Hindlimb muscle (tissue), 1 donor: Measurements from ENCODE around the gene MBNL1. TPM values are rescaled to one million over a fixed set of nuclear protein-coding genes. Genes with fewer than 3 reads are reported as not detected.
A peak's percentile ranks its signal among the peaks of the same experiment; 100 is the strongest.

Experiments used
- DNase-seq: peaks from one replicate; pipeline ENCODE4 v3.0.0-alpha.2; 2013
- polyA plus RNA-seq: library from polyadenylated mRNA; unstranded; fragments of 120-200 nt; gene quantifications from one replicate; pipeline ENCODE4 v1.2.1, GENCODE V29; 2013; ENCODE audit not compliant: insufficient read length

MBNL1 gene, protein sequence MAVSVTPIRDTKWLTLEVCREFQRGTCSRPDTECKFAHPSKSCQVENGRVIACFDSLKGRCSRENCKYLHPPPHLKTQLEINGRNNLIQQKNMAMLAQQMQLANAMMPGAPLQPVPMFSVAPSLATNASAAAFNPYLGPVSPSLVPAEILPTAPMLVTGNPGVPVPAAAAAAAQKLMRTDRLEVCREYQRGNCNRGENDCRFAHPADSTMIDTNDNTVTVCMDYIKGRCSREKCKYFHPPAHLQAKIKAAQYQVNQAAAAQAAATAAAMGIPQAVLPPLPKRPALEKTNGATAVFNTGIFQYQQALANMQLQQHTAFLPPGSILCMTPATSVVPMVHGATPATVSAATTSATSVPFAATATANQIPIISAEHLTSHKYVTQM
- 57.8 TPM for polyA plus RNA-seq

DNA sequence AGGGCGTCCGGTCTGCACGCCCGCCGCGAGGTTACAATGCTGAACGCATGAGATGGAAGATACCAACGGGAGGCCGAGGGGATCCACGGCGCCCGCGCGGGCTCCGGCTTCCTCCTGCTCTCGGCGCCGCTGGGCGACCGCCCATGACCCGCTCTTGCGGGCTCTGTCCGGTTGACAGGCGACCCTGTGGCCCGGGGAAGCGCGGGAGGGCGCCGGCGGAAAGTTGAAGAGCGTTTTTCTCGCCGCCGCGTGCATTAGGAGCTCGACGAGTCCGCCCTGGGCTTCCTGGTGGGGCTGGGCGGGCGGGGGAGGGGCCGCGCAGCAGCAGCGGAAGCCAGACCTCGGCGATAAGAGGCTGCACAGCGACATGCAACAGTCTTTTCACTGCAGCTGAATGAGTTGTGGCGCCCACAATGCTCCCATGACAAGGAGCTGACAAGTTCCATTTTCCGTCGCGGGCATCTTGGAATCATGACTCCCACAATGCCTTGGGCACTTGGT is at the start of gene MBNL1:
Gene MBNL1, plus strand, starts transcription at position 375 of the 501 bp plus-strand sequence. CDS start 31,265 bp downstream, outside the sequence.
- DNase-seq: peak; percentile 84

GRCh38 chr3:152219216-152219615 is 49.5 kb upstream of the MBNL1 start:
- no peak for DNase-seq

DNA sequence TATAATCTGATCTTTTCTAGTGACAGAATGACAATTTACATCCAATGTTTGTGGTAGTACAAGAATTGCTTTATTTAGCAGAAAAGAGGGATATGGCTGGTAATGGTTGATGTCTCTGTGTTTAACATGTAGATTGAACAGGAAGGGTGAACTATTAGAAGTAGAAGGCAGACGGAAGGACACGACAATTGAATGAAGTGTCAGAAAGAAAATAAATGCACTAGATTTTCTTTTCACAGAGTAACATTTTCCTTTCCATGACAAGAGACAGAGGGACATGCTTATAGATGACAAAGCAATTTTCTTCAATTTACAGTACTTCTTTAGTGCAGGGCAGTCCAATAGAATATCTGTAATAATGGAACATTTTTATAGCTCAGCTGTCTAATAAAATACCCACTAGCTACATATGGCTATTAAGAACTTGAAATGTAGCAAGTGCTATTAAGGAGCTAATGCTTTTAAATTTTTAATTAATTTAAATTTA is 48.9 kb upstream of the MBNL1 start:
- DNase-seq: no peak

GRCh38 chr3:152222327-152222726 is 46.4 kb upstream of the MBNL1 start:
- DNase-seq: peak; percentile 32

GRCh38 chr3:152225201-152225600 is 43.5 kb upstream of the MBNL1 start:
- no peak for DNase-seq

- DNase-seq: no peak
Measured at GRCh38 chr3:152226176-152226575, 42.6 kb upstream of the MBNL1 start.

- no peak for DNase-seq
Measured at GRCh38 chr3:152227027-152227426, 41.7 kb upstream of the MBNL1 start.

DNA sequence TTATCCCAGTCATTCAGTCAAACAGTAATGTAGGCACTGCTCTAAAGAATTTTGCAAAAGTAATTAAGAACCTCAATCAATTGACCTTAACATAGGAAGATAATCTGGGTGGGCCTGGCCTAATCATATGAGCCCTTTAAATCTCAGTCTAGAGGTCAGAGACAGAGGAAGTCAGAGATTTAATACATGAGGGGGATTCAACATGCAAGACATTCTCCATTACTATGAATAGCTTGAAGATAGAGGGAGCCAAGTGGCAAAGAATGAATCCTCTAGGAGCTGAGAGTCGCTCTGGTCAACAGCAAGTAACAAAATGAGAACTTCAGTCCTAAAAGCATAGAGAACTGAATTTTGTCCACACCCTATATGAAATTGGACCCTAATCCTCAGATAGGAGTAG is 39.0 kb upstream of the MBNL1 start:
- DNase-seq: no peak

- DNase-seq: no peak
Measured at GRCh38 chr3:152230370-152230769, 38.4 kb upstream of the MBNL1 start.

DNA sequence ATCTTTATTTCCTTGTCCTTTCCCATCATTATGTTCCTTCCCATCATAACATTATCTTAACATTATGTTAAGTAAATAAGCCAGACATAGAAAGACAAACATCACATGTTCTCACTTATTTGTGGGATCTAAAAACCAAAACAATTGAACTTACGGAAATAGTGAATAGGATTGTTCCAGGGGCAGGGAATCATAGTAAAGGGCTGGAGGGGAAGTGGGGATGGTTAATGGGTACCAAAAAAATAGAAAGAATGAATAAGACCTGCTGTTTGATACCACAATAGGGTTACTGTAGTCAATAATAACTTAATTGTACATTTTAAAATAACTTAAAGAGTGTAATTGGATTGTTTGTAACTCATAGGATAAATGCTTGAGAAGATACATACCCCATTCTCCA is 36.7 kb upstream of the MBNL1 start:
- no peak for DNase-seq

GRCh38 chr3:152232679-152233078 is 36.0 kb upstream of the MBNL1 start:
- no peak for DNase-seq

GRCh38 chr3:152234657-152235375 is 33.9 kb upstream of the MBNL1 start:
- DNase-seq: no peak

DNA sequence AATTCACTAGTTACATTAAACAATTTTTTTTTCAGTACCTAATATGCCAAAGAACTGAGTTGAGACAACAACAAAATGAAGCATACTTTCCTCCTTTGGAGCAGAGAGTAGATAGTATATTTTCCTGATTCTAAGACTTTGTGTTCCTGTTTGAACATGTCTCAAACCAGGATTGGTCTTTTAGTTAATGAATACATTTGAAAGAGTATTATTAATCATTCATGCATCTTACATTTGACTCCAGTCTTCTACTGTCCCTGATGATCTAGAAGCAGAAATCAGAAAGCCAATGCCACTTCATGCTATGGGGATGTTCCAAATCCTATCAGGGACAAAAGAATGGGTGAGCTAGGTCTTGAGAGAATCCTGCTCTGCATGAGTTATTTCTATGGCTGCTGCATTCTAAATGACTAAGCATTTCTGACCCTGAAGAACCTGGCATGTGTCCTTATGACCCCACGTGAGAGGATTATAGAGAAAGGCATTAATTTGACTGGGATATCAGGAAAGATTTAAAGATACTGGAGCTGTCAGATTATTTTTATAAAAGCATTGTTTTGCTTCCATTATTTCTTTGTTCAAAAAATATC is 32.9 kb upstream of the MBNL1 start:
- no peak for DNase-seq

DNA sequence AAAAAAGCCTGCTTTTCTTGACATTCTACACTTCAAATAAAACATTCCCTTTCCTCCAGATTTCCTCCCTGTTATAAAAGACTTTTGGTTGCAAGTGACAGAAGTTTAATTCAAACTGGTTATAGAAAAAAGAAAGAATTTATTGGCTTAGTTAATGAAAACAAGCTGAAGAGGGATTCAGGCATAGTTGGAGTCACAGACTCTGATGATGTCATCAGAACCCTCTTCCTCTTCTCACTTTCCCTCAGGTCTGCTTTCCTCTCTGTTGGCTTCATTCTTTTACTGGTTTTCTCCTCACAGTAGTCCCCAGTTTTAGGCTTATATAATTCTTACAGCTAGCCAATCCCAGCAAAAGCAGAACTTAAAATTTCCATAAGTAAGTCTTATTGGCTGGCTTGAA is 32.0 kb upstream of the MBNL1 start:
- no peak for DNase-seq

GRCh38 chr3:152241142-152242017 is 27.3 kb upstream of the MBNL1 start:
- no peak for DNase-seq

- no peak for DNase-seq
Measured at GRCh38 chr3:152243301-152243711, 25.4 kb upstream of the MBNL1 start.

DNA sequence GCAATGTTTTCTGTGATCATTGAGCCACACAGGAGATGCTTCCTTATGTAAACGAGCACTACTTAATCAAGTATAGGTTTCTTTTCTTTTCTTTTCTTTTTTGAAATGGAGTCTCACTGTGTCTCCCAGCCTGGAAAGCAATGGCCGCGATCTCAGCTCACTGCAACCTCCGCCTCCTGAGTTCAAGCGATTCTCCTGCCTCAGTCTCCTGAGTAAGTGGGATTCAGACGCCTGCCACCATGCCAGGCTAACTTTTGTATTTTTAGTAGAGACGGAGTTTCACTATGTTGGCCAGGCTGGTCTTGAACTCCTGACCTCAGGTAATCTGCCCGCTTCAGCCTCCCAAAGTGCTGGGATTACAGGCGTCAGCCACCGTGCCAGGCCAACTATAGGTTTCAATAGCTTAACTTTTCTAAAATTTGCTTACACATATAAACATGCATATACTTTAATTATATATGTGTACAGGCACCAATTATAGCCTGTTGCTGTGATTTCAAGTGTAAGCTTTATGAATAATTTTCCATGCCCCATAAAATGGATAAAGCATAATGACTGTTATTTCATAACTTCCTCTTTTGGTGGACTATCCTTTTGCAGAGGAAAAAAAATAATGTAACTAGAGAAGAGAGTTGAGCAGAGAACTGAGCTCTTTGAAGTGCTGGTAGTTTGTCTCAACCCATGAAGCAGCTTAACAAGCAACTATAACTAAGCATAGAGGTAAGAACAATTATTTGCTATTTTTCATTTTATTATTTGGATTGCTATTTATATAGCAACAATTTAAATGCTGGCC is 24.8 kb upstream of the MBNL1 start:
- DNase-seq: no peak

- DNase-seq: no peak
Measured at GRCh38 chr3:152244517-152244888, 24.2 kb upstream of the MBNL1 start.

- DNase-seq: no peak
Measured at GRCh38 chr3:152245498-152246170, 23.1 kb upstream of the MBNL1 start.

- DNase-seq: no peak
Measured at GRCh38 chr3:152251916-152252315, 16.8 kb upstream of the MBNL1 start.

DNA sequence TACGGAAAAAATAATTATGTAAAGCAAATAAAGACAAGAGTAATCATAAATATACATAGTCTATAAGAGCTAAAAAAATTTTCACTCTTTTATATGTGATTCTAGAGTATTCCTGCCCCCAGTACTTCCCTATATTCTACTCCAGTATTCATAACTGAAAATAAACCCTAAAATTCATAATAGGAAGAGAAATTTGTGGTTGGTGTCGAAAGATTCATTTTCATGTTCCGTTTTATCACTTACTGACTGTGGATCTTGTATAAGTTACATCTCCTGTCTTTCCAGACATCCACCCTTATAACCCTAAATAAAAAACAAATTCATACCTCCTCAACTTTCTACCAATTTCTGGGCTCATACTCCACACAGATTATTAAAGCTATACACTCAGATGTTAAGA is 16.0 kb upstream of the MBNL1 start:
- DNase-seq: no peak
